HepG2 (cell line): ENCODE results near the gene RAI14. TPM values are rescaled to one million over a fixed set of nuclear protein-coding genes. Genes with fewer than 3 reads are reported as not detected.
A peak's percentile ranks its signal among the peaks of the same experiment; 100 is the strongest.

Experiments used
- CEBPG ChIP-seq: IDR thresholded peaks from 2 replicates; pipeline ENCODE4 v1.6.1; 2016
- FOXP1 ChIP-seq, 2 experiments: fragments of 450-650 bp in 1 of 2; IDR thresholded peaks; 2 replicates each; pipeline ENCODE4 v1.6.1; 2017 to 2018; ENCODE audit warnings: antibody characterized with exemption in 1 of 2
- KLF11 ChIP-seq: IDR thresholded peaks from 2 replicates; pipeline ENCODE4 v1.6.1; 2016; ENCODE audit warnings: missing compliant biosample characterization
- MXD4 ChIP-seq: IDR thresholded peaks from 2 replicates; pipeline ENCODE4 v1.6.1; 2016; ENCODE audit warnings: mild to moderate bottlenecking, missing biosample characterization, missing genetic modification reagents
- NR1H2 ChIP-seq: sonication (generic); formaldehyde crosslinking; IDR thresholded peaks from 2 replicates; pipeline ENCODE4 v1.8.1; 2022; ENCODE audit warnings: low read depth, missing genetic modification reagents, borderline replicate concordance
- PAF1 ChIP-seq: IDR thresholded peaks from 2 replicates; pipeline ENCODE4 v1.6.1; 2016; ENCODE audit warnings: missing genetic modification reagents, missing compliant biosample characterization
- PITX1 ChIP-seq: sonication (generic); formaldehyde crosslinking; IDR thresholded peaks from 2 replicates; pipeline ENCODE4 v1.5.1; 2020; ENCODE audit warnings: mild to moderate bottlenecking, missing genetic modification reagents
- RELA ChIP-seq: sonication (generic); formaldehyde crosslinking; IDR thresholded peaks from 2 replicates; pipeline ENCODE4 v1.4.0; 2020; ENCODE audit warnings: missing genetic modification reagents
- RXRA ChIP-seq: sonication (generic); formaldehyde crosslinking; IDR thresholded peaks from 2 replicates; pipeline ENCODE4 v1.5.1; 2020; ENCODE audit warnings: missing genetic modification reagents
- SOX6 ChIP-seq, 2 experiments: fragments of 450-650 bp in 1 of 2; sonication (generic) in 1 of 2; formaldehyde crosslinking in 1 of 2; IDR thresholded peaks; 2 replicates each; pipeline versions ENCODE4 v1.4.0 to v1.6.1; 2017 to 2020; ENCODE audit warnings: antibody characterized with exemption in 1 of 2, mild to moderate bottlenecking in 1 of 2, missing genetic modification reagents in 1 of 2
- THRA ChIP-seq: sonication (generic); formaldehyde crosslinking; IDR thresholded peaks from 2 replicates; pipeline ENCODE4 v1.4.0; 2020; ENCODE audit warnings: missing genetic modification reagents, borderline replicate concordance
- ZFY ChIP-seq: sonication (generic); formaldehyde crosslinking; IDR thresholded peaks from 2 replicates; pipeline ENCODE4 v1.4.0; 2020; ENCODE audit warnings: missing genetic modification reagents
- ZNF446 ChIP-seq: sonication (generic); formaldehyde crosslinking; IDR thresholded peaks from 2 replicates; pipeline ENCODE4 v1.5.0; 2020; ENCODE audit warnings: mild to moderate bottlenecking, missing genetic modification reagents
- ZNF772 ChIP-seq: sonication (generic); formaldehyde crosslinking; IDR thresholded peaks from 2 replicates; pipeline ENCODE4 v1.5.0; 2020; ENCODE audit warnings: mild to moderate bottlenecking, missing genetic modification reagents
- ZNF850 ChIP-seq: sonication (generic); formaldehyde crosslinking; conservative IDR thresholded peaks from 2 replicates; pipeline ENCODE4 v1.9.0; 2021; ENCODE audit warnings: mild to moderate bottlenecking, missing genetic modification reagents
- polyA plus RNA-seq, 8 experiments: library from polyadenylated mRNA; depleted of rRNA in 3 of 8; stranded (reverse) in 7 of 8; unstranded in 1 of 8; fragments of >200 nt; fragmentation: Illumina TruSeq in 4 of 8; extraction: Trizol in 4 of 8; gene quantifications; 2 replicates each; pipeline versions ENCODE4 v1.2.1 to v1.2.3, GENCODE V29; 2011 to 2016; ENCODE audit warnings: low read depth in 4 of 8, missing spikeins in 1 of 8, mixed read lengths in 1 of 8; ENCODE audit not compliant: insufficient read depth in 1 of 8
- total RNA-seq, 5 experiments: library from RNA; depleted of rRNA; stranded (reverse); fragments of >200 nt; fragmentation: Illumina TruSeq; extraction: Trizol; gene quantifications; 2 replicates each; pipeline ENCODE4 v1.2.3, GENCODE V29; 2016; ENCODE audit warnings: low read depth in 1 of 5
- TF ChIP-seq, protein P1 (sequence below): sonication (generic); formaldehyde crosslinking; IDR thresholded peaks from 2 replicates; pipeline ENCODE4 v1.8.0; 2022; ENCODE audit warnings: mild to moderate bottlenecking, missing genetic modification reagents, borderline replicate concordance
- TF ChIP-seq, protein P2 (sequence below): sonication (generic); formaldehyde crosslinking; IDR thresholded peaks from 2 replicates; pipeline ENCODE4 v1.5.0; 2020; ENCODE audit warnings: missing genetic modification reagents, mild to moderate bottlenecking, borderline replicate concordance
- TF ChIP-seq, protein P3 (sequence below): sonication (generic); formaldehyde crosslinking; IDR thresholded peaks from 2 replicates; pipeline ENCODE4 v1.4.0; 2020; ENCODE audit warnings: low read depth, mild to moderate bottlenecking, missing genetic modification reagents
- TF ChIP-seq, protein P4 (sequence below): IDR thresholded peaks from 2 replicates; pipeline ENCODE4 v1.6.1; 2012; ENCODE audit warnings: low read depth, low read length, improper control_type of control experiment

RAI14 gene
- total and polyA plus RNA-seq, 2 of the 13 experiments (the other 11 are each of a cell fraction or from before 2014, with no cell fraction given): 12.6 to 18.2 TPM

DNA sequence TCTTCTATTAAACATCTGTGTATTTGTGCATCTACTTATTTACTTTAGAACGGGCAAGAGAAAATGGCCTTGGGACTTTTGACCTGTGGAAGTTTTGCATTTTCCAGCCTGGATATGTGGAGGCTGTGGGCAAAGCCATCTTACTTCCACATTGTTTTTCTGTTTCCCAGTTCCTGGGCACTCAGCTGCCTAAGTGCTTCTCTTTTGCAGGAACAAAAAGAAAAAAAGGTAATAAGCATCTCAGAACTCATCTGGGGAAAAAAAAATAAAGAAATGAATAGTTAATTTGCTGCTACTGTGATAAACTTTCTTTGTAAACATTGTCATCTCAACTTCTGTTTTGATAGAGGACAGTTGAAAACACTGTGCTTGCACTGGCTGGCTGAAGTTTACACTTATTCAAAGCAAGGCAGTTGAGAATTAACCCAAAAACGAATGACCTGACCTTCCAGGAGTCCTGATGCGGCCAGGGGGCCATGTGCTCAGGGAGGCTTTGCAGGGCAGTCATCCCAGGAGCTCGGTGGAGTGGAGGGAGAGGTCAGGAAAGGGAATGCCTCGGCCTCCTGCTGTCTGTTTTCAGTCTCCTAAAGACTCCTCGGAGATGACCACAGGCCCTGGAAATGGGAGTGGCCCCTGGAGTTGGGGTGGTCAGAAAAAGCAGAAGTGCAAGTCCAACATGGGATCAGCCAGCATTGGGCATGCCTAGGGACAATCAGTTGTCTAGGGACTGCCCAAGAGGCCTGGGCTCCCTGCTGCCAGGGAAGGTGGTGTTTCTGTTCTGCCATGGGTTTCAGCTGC is 75.5 kb downstream of the RAI14 start (continued):
- TF ChIP-seq, protein P1, sequence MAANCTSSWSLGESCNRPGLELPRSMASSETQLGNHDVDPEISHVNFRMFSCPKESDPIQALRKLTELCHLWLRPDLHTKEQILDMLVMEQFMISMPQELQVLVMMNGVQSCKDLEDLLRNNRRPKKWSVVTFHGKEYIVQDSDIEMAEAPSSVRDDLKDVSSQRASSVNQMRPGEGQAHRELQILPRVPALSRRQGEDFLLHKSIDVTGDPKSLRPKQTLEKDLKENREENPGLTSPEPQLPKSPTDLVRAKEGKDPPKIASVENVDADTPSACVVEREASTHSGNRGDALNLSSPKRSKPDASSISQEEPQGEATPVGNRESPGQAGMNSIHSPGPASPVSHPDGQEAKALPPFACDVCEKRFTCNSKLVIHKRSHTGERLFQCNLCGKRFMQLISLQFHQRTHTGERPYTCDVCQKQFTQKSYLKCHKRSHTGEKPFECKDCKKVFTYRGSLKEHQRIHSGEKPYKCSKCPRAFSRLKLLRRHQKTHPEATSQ: no peak
- TF ChIP-seq RELA (CRISPR knock-in tag) (no peak), ZNF850 (CRISPR knock-in tag) (no peak), NR1H2 (CRISPR knock-in tag) (no peak), RXRA (no peak; the same call in 1 of the 2 replicates), KLF11 (CRISPR knock-in tag) (no peak), MXD4 (0 out of 2 replicates have a peak, but pooled peaks have one; percentile 45), PAF1 (CRISPR knock-in tag) (no peak), ZNF772 (CRISPR knock-in tag) (no peak), FOXP1 (IDR thresholded peaks at IDR 0.05) (no peak), FOXP1 (CRISPR knock-in tag; IDR thresholded peaks at IDR 0.05) (0 out of 2 replicates have a peak, but pooled peaks have one; percentile 23), ZNF446 (CRISPR knock-in tag) (no peak), SOX6 (IDR thresholded peaks at IDR 0.05) (no peak), SOX6 (CRISPR knock-in tag; IDR thresholded peaks at IDR 0.05) (0 out of 2 replicates have a peak, but pooled peaks have one; percentile 33), CEBPG (CRISPR knock-in tag) (no peak), THRA (CRISPR knock-in tag) (peak; percentile 84; the same call in 1 of the 2 replicates), PITX1 (CRISPR knock-in tag) (peak; percentile 65), ZFY (CRISPR knock-in tag) (peak; percentile 33; the same call in 1 of the 2 replicates)
- TF ChIP-seq, protein P2, sequence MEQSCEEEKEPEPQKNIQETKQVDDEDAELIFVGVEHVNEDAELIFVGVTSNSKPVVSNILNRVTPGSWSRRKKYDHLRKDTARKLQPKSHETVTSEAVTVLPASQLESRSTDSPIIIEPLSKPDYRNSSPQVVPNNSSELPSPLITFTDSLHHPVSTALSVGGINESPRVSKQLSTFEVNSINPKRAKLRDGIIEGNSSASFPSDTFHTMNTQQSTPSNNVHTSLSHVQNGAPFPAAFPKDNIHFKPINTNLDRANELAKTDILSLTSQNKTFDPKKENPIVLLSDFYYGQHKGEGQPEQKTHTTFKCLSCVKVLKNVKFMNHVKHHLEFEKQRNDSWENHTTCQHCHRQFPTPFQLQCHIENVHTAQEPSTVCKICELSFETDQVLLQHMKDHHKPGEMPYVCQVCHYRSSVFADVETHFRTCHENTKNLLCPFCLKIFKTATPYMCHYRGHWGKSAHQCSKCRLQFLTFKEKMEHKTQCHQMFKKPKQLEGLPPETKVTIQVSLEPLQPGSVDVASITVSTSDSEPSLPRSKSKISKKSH (CRISPR knock-in tag): no peak
- TF ChIP-seq, protein P3, sequence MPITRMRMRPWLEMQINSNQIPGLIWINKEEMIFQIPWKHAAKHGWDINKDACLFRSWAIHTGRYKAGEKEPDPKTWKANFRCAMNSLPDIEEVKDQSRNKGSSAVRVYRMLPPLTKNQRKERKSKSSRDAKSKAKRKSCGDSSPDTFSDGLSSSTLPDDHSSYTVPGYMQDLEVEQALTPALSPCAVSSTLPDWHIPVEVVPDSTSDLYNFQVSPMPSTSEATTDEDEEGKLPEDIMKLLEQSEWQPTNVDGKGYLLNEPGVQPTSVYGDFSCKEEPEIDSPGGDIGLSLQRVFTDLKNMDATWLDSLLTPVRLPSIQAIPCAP (CRISPR knock-in tag): no peak
- TF ChIP-seq, protein P4, sequence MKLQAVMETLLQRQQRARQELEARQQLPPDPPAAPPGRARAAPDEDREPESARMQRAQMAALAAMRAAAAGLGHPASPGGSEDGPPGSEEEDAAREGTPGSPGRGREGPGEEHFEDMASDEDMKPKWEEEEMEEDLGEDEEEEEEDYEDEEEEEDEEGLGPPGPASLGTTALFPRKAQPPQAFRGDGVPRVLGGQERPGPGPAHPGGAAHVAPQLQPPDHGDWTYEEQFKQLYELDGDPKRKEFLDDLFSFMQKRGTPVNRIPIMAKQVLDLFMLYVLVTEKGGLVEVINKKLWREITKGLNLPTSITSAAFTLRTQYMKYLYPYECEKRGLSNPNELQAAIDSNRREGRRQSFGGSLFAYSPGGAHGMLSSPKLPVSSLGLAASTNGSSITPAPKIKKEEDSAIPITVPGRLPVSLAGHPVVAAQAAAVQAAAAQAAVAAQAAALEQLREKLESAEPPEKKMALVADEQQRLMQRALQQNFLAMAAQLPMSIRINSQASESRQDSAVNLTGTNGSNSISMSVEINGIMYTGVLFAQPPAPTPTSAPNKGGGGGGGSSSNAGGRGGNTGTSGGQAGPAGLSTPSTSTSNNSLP: peak; percentile 70
